HG03135 (cell line): ENCODE results near the gene PRKAB1.

Source experiments
- ATAC-seq: cut with Tn5 transposase; IDR thresholded peaks from one replicate; pipeline ENCODE4 v1.9.1; 2021; ENCODE audit warnings: mild to moderate bottlenecking, moderate library complexity; ENCODE audit not compliant: unreplicated experiment

Gene PRKAB1

DNA sequence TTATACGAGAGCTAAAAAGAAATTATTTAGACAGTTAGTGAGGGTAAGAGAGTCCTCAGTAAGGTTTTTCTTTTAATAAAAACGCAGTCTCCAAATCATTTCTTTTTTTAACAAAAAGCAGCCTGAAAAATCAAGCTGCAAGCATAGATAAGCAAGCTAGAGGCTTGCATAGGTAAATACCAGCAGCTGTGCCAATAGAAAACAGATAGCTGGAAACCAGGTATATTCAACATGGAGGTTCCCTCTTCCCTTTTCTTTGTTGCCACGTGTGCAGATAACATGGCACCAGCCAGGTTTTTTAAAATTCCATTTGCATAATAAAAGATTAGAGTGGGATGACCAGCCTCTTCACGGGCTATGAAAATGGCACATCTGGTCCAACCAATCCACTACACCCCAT, 6.1 kb upstream of the PRKAB1 start:
- no peak for ATAC-seq

DNA sequence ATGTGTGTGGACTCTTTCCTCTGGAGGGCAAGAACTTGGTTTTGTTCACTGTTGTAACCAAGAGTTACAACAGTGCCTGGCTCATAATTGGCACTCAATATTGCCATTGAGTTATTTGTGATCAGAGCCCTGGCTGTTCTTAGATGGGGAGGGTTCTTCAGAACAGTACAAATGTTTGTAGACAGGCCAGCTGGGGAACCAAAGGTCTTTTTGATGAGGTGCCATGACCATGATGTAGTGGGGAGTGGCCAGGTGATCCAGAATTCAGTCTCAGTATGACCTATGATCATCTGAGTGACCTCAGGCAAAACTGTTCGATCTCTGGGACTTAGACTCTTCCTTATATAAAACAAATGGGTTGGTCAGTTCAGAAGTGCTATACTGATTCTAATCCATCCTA, 3.3 kb upstream of the PRKAB1 start:
- ATAC-seq = no peak

DNA sequence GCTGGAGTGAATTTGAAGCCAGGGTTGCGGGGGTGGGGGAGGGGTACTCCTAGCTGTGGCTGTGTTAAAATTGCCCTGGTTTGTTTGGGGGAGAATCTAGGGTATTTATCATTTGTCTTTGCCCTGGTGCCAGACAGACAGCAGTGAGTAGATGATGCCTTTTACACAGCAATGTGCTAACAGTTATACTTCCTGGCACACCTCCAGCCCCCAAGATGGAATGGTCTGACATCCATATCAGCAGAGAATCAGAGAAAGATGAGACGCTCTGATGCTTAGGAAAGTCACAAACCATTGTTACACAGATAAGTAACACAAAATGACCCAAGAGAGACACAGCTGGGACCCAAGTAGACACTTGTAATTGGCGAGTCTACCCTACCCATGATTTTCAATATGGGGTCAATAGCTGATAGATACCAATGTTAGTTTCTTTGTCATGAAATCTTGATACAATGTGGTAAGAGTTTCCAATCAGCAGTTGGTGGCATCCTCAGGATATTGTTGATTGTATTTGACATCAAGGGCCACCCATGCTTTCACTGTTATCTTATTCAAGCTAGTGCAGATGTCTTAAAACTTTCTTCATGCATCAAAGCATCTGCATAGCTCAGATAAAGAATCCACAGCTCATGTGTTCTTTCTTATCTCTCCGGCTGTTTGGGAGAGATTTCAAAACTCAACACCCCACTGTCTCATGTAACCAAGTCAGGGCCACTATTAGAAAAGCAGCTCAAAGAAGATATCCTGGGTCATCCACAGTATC, 2.6 kb upstream of the PRKAB1 start:
- no peak for ATAC-seq

DNA sequence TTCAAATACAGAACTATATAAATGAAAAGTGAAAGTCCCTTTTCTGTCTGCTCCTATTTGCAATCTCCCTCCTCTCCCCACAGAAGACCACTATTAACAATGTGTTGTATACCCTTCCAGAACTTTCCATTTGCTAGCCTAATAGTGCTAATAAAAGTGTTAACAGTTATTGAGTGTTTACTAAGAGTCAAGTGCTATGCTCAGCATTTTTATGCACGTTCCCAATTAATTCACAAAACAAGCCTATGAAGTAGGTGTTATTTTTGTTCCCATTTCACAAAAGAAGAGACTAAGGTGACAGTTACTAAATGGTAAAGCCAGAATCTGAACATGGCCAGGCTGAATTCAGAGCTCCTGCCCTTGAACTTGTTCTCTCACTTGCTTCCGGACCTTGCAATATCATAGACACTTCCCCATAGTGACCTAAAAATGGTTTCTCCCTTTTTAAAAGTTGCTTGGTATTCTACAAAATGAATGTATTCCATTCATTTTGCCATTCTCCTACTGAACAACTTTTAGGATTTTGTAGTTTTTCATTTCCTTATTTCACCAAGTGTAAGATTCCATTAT, 1.6 kb upstream of the PRKAB1 start:
- ATAC-seq = no peak

DNA sequence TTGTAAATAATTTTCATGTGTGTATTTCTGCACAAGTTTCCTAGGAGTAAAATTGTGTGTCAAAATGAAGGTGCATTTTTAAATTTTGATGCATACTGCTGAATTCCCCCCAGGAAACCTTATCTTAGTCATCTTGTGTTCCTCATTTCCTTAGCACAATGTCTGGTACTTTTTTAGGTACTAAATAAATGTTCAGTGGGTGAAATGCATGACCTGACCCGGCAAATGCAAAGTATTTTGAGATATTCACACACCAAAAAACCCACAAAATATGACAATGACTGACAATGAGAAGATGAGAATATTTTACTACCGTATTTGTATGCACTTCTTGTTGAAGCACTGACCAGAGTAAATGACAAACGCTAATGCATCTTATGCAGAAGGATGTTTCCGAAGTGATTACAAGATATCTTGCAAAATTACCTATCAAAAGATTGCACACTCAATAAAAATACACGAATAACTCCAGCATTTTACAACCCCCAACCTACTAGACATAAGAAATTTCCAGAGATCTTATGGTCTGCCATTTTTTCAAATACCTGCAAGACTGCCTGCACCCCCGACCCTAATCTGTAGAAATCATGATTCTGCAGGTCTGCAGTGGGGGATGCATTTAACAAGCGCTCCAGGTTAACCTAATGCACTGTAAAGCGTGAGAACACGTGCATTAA, 895 bp upstream of the PRKAB1 start:
- ATAC-seq = no peak

DNA sequence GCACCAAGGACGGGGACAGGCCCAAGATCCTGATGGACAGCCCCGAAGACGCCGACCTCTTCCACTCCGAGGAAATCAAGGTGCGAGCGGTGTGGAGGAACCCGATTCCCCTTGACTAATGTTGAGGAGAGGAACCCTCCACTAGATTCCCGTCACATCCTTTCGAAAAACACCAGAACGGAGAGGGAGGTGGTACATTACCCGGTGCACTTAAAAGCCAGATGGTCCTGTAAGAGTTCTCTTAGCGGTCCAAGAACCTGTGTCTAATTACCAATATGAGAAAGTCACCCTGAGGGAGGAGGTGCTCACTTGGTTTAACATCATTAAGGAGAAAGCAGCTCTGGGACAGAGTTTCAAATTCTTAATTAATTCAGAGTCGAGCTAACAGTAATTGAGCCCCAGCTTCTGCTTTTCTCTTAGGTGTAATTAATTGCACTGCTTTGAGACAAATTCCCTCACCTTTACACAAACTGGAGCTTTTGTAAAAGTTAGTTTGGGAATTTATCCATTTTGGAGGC, 450 bp downstream of the PRKAB1 start:
- ATAC-seq = peak; percentile 12

DNA sequence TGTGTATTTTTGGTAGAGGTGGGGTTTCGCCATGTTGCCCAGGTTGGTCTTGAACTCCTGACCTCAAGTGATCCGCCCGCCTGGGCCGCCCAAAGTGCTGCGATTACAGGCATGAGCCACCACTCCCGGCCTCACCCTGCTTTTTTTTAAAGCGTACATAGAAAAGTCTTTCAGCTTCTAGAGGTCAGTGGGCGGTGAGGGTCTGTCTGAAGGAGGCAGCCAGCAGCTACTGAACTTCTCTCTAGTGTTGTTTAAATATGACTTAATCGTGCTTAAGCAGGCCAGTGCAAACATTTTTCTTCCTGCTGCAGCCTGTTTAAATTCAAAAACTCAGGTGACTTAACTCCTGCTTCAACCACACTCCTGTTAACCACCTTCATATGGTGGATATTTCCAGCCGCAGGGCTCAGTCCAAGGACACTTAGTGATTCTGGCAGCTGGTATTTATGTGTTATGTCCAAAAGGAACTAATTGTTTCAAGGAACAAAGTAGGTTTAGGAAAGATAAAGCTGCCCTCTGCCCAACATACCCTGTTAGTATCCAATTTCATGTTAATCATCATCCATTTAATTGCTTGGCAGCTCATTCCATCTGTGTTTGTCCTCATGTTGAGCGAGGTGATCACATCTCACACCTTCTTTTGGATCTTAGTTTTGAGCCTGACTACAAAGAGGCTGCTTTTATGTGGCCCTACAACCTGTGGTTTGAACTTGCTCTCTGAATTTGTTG, 2.0 kb downstream of the PRKAB1 start:
- ATAC-seq = no peak

DNA sequence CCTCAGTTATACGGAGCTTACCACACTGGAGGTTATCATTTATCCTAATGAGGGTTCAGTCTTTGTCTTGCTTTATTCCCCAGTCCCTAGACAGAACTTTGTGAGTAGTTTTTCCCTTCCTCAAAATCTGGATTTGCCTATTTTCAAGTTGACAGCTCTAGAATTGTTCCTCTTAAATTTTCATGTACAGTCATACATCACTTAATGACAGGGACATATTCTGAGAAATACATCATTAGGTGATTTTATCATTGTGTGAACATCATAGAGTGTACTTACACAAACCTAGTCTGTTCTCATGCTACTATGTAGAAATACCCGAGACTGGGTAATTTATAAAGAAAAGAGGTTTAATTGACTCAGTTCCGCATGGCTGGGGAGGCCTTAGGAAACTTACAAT, 3.1 kb downstream of the PRKAB1 start:
- ATAC-seq = no peak

DNA sequence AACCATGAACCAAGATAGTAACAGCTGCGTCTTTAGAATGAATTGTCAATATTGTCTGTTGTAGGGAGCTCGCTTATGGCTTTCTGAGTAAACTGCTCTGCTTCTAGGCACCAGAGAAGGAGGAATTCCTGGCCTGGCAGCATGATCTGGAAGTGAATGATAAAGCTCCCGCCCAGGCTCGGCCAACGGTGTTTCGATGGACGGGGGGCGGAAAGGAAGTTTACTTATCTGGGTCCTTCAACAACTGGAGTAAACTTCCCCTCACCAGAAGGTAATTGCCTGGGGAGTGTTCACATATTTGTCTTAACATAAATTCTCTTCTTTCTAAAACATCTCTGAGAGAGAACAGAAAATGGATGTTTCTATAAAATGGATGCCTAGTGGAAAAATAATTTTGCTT, 4.3 kb downstream of the PRKAB1 start:
- ATAC-seq = no peak

DNA sequence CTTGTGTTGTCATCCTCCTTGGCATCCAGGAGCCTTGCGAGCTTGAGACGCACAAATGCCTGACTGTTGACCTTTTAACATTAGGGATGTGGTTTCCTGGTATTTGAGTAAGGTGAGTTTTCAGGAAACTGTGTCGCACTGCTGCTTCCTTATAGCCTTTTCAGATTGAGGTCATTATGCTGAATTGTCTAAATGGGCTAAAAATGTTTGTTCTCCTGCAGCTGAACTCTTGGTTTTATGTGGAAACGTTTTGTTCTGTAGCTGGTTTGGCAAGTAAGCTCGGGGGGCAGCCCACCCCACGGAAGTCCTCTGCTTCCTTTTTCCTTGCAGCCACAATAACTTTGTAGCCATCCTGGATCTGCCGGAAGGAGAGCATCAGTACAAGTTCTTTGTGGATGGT, 5.7 kb downstream of the PRKAB1 start:
- ATAC-seq = no peak

DNA sequence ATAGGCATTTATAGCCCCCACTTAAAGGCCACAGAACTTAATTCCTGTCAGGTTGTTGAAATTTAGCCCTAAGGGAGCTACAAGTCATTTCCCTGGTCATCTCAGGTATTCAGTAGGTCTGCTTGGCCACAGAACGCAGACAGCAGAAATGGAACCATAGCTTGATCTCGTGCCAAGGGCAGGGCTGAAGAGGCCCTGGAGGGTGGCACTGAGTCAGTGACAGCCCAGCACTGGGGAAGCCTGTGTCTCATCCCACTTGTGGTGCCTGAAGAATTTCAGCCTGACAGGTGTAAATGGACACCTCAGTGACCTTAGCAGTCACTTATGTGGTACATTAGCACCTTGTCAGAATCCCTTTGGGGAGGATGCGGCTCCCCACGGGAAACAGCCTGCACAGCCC, 6.6 kb downstream of the PRKAB1 start:
- ATAC-seq = no peak

DNA sequence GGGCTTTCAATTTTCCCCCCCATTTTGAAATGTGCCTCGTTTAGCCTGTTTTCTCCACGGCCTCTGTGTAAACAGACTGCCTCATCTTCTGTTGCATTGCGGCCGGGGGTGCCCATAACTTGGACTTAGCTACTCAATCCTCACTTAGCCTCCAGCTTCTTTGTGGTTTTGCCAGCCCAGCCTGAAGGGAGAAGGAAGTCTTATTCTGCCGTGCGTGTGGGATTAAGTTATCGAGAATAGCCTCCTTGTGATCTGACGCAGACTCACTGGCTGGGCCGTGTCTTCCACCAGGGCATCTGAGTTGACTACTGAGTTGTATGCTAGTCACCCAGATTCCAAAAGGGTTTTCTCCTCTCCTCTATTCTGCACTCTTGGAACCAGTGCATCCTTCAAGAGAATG, 8.1 kb downstream of the PRKAB1 start:
- no peak for ATAC-seq

DNA sequence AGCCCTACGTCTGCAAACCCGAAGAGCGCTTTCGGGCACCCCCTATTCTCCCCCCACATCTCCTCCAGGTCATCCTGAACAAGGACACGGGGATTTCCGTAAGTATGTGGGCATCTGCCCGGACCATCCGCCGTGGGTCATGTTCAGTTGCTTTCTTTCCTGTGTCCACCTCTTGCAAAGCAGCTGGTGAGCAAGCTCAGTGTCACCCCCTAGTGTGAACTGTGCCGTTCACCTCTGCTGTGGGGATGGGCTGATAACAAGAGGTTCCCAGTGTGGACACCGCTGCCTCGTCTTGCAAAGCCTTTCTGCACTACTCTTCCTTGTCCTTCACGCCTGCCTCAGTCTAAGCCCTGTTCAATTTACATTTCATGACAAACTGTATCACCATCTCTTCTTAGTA, 8.6 kb downstream of the PRKAB1 start:
- no peak for ATAC-seq

DNA sequence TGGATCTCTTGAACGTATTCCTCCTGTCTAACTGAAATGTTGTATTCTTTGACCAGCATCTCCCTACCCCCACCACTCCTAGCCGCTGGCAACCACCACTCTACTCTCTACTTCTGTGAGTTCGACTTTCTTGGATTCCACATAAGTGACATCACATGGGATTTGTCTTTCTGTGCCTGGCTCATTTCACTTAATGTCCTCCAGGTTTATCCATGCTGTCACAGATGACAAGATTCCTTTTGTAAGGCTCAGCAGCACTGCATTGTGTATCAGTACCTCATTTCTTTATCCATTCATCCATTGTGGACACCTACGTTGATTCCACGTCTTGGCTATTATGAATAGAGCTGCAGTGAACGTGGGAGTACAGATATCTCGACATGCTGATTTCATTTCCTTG, 10.5 kb downstream of the PRKAB1 start:
- no peak for ATAC-seq

DNA sequence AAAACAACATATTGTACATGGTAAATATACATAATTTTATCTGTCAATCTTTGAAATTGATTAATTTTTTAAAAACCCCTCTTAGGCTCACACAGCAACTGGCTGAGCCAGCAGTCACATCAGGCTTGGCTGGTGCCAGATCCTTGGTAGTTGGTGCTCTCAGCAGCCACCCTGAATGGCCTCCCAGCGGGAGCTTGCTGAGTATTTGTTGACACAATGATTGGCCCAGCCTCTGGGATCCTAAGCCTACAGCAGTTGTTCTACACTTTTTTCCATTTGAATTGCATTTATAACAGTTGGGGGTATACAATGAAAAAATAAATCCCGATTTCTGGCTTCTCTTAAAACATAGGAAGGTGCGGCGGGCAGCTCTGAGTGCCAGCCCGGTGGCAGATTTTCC, 11.1 kb downstream of the PRKAB1 start:
- ATAC-seq = no peak

DNA sequence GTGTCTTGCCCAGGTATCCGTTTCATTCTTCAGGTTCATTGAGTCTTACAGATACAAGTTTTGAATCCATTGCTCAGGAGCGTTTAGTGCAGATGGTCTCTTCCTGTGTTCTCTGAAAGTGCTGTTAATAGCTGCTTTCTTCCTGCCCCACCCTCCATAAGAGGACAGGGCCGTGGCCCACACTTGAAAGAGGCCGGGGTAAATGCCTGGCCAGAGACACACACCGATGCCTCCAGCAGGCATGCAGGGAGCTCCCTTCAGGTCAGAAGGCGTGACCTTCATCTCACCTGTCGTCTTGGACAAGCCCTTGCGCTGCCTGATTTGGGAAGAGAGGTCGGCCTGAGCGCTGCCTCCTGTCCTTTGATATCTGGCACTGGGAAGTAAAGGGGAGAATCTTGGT, 11.6 kb downstream of the PRKAB1 start:
- no peak for ATAC-seq

DNA sequence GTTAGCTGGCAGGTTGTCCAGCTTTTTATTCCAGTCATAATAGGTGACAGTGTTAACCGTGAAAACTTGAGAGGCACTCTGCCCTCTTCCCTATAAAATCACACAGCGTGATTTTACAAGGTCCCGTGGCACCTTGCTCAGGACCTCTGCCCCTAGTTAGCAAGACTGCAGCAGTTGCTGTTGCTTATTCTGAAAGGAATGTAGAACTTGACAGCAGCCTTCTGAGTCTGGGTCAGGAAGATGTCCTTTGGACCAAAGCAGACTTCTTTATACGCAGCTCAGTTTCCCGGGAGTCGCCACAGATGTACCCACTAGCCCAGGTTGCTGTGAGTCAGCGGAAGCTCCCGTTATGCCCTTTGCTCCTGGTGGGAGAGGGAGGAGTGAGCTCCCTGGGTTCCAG, 13.2 kb downstream of the PRKAB1 start:
- no peak for ATAC-seq

DNA sequence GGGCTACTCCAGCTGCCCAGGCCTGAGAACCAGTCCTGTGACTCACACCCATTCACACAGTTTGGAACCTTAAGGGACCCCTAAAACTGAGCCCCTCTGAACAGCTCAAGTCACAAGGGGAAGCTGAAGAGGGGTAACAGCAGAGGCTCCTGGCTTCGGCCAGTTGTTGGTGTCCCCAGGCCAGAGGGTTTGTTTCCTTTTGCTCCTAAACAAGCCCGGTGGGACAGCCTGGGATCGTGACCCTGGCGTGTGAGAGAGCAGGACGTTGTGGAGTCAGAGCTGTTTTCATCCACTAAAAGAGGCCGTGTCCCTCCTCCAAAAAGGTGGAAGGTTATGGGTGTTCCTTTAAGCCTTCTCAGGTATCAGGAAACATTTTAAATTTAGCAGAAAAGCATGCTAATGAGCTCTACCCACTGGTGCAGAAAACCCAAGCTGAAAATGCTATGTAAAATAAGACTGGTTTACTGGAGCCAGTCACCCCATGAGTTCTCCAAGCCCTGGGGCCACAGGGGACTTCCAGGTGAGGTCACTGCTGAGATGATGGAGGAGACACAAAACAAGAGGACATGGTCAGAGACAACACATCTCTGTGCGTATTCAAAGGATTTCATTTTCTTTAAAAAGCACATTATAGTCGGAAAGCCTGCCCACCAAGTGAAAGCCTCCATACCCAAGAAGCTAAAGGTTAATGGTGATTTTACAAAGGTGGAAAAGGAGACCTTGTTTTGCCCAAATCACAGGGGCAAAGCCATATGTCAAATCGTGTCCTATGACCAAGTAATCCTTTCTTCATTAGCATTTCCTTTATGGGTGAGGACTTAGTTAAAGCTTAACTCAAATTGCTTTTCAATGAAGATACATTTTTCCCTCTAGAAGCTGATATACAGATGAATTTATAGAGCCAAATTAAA, 14.1 kb downstream of the PRKAB1 start:
- no peak for ATAC-seq

DNA sequence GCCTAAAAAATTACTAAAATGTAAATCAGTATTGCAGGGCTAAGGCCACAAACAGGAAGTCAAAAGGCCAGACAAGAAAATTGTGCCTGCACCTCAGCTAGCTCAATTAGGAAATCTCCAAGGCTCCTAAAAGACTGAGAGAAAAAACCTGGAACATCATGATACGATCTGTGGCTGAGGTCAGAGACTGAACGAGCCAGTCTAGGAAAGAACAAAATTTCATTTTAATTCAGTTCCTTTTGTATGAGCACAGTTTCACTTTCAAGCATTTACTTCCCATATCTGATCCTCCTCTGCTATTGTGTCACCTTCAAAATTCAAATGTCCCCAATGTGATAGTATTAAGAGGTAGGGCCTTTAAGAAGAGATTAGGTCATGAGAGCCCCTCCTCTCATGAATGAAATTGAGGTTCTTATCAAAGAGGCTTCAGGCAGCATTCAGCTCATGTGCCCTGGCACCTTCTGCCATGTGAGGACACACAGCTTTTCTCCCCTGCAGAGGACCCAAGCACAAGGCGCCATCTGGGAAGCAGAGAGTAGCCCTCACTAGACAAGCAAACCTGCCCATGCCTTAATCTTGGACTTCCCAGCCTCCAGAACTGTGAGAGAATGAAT, 14.8 kb downstream of the PRKAB1 start:
- no peak for ATAC-seq

DNA sequence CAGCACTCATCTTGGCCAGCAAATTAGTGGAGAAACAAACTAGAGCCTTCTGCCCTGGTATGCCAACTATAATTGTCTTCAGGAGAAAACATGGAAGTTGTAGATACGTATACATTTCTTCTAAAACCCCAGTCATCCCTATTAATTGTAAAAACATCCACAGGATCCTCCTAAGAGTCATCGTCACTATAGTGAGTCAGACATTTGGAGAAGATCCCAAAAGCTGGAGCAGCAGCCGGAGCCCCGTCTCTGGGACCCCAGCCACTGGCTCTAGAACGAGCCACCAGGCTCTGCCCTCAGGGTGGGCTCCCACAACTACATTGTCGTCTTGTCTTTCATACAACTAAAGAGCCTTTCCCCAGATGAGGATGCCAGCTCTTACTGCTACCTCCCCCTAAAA, 15.5 kb downstream of the PRKAB1 start:
- ATAC-seq = no peak
